GM18511 (cell line): ENCODE data around the gene SLC22A23.

Experiments used
- ATAC-seq: cut with Tn5 transposase; IDR thresholded peaks from one replicate; pipeline ENCODE4 v1.9.1; 2021; ENCODE audit warnings: mild to moderate bottlenecking, moderate library complexity; ENCODE audit not compliant: unreplicated experiment

SLC22A23 gene

GRCh38 chr6:3322366-3322890 lies 134.4 kb downstream of the SLC22A23 start:
- no peak for ATAC-seq

- no peak for ATAC-seq
Measured at GRCh38 chr6:3321875-3322274, 135.0 kb downstream of the SLC22A23 start.

GRCh38 chr6:3321042-3321441 lies 135.8 kb downstream of the SLC22A23 start:
- no peak for ATAC-seq

- ATAC-seq = no peak
Measured at GRCh38 chr6:3320238-3320811, 136.5 kb downstream of the SLC22A23 start.

GRCh38 chr6:3319610-3320200 lies 137.1 kb downstream of the SLC22A23 start:
- no peak for ATAC-seq

GRCh38 chr6:3318821-3319540 lies 137.9 kb downstream of the SLC22A23 start:
- ATAC-seq = no peak

- ATAC-seq = no peak
Measured at GRCh38 chr6:3318226-3318625, 138.6 kb downstream of the SLC22A23 start.

- ATAC-seq = no peak
Measured at GRCh38 chr6:3317741-3318211, 139.1 kb downstream of the SLC22A23 start.

- no peak for ATAC-seq
Measured at GRCh38 chr6:3316818-3317217, 140.0 kb downstream of the SLC22A23 start.

GRCh38 chr6:3316331-3316730 lies 140.5 kb downstream of the SLC22A23 start:
- ATAC-seq = no peak

- no peak for ATAC-seq
Measured at GRCh38 chr6:3315841-3316240, 141.0 kb downstream of the SLC22A23 start.

- no peak for ATAC-seq
Measured at GRCh38 chr6:3314621-3315467, 142.0 kb downstream of the SLC22A23 start.

GRCh38 chr6:3314176-3314575 lies 142.7 kb downstream of the SLC22A23 start:
- ATAC-seq = no peak

- no peak for ATAC-seq
Measured at GRCh38 chr6:3312604-3313231, 144.1 kb downstream of the SLC22A23 start.

GRCh38 chr6:3311826-3312225 lies 145.0 kb downstream of the SLC22A23 start:
- no peak for ATAC-seq

GRCh38 chr6:3310703-3311102 lies 146.1 kb downstream of the SLC22A23 start:
- ATAC-seq = no peak

- ATAC-seq = no peak
Measured at GRCh38 chr6:3310051-3310448, 146.8 kb downstream of the SLC22A23 start.

- ATAC-seq = no peak
Measured at GRCh38 chr6:3309391-3310050, 147.3 kb downstream of the SLC22A23 start.

GRCh38 chr6:3308106-3308505 lies 148.7 kb downstream of the SLC22A23 start:
- ATAC-seq = no peak

GRCh38 chr6:3307436-3307835 lies 149.4 kb downstream of the SLC22A23 start:
- no peak for ATAC-seq
